ENCODE measurements around the gene DCBLD2. TPM values are rescaled to one million over a fixed set of nuclear protein-coding genes. Genes with fewer than 3 reads are reported as not detected.

The DCBLD2 gene
- total RNA-seq, 4 donors from 2014 or later = 37.3 to 48.4 (median 46.6) TPM

DNA sequence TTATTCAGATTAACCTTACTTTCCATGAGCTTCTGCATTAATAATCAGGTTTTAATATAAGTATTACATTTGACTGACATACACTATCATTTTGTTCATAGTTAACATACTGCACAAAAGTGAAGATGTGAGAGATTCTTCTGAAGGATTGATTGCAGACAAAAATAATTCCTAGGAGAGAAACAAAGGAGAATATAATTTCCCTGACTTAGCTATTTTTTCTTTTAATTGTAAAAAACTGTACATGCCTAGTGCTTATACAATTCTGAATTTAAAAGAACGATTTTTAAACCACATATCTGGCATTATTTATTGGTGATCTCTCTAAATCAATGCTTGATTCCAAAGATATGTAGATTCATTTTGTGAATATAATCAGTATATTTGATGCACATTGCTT lies 11.0 kb upstream of the DCBLD2 start:
- Histone ChIP-seq H3K9me3 (peaks cover 0 to 9% (median 0%) of the 10 kb centered on the region in 4 donors), H3K36me3 (no peaks in the 10 kb centered on the region), H3K4me3 (no peak overlapping the region), H3K27me3 (no peaks in the 10 kb centered on the region), H3K4me1 (no peaks in the 10 kb centered on the region), H3K27ac (replicated peaks in 1 of 4) (no peak overlapping the region)
- no peak for DNase-seq (ENCODE audit: extremely low spot score)
- 89% methylated on average over 1 of the region's 1 CpG for WGBS
- TF ChIP-seq POLR2AphosphoS5 (IDR thresholded peaks at IDR 0.05) (no peak), EP300 (IDR thresholded peaks at IDR 0.05) (no peak), POLR2A (IDR thresholded peaks at IDR 0.05; ENCODE audit: low read depth) (no peak)
- TF ChIP-seq, protein P1, sequence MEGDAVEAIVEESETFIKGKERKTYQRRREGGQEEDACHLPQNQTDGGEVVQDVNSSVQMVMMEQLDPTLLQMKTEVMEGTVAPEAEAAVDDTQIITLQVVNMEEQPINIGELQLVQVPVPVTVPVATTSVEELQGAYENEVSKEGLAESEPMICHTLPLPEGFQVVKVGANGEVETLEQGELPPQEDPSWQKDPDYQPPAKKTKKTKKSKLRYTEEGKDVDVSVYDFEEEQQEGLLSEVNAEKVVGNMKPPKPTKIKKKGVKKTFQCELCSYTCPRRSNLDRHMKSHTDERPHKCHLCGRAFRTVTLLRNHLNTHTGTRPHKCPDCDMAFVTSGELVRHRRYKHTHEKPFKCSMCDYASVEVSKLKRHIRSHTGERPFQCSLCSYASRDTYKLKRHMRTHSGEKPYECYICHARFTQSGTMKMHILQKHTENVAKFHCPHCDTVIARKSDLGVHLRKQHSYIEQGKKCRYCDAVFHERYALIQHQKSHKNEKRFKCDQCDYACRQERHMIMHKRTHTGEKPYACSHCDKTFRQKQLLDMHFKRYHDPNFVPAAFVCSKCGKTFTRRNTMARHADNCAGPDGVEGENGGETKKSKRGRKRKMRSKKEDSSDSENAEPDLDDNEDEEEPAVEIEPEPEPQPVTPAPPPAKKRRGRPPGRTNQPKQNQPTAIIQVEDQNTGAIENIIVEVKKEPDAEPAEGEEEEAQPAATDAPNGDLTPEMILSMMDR (IDR thresholded peaks at IDR 0.05) = no peak
- intact Hi-C loops (cut with DNase I) = no loop called here

GRCh38 chr3:98906230-98906629 lies 4.7 kb upstream of the DCBLD2 start:
- H3K4me1 ChIP-seq = peaks cover 5 to 11% (median 7%) of the 10 kb centered on the region in 4 donors
- no peak overlapping the region for H3K27ac ChIP-seq (replicated peaks in 1 of 4)
- TF ChIP-seq POLR2A (IDR thresholded peaks at IDR 0.05; ENCODE audit: low read depth) = no peak
- no peak for TF ChIP-seq EP300 (IDR thresholded peaks at IDR 0.05)
- no peak for TF ChIP-seq POLR2AphosphoS5 (IDR thresholded peaks at IDR 0.05)
- TF ChIP-seq, protein P1 (IDR thresholded peaks at IDR 0.05) = no peak
- WGBS = 66% methylated on average over 1 of the region's 1 CpG
- DNase-seq (ENCODE audit: extremely low spot score) = no peak
- no peaks in the 10 kb centered on the region for H3K27me3 ChIP-seq
- H3K4me3 ChIP-seq = no peak overlapping the region
- intact Hi-C loops (cut with DNase I) = loop anchor here (10.0 kb wide), 1 partner anchor 89 kb away; no protein-coding TSS in a partner anchor
- no peaks in the 10 kb centered on the region for H3K36me3 ChIP-seq
- H3K9me3 ChIP-seq = peaks cover 0 to 9% (median 0%) of the 10 kb centered on the region in 4 donors

DNA sequence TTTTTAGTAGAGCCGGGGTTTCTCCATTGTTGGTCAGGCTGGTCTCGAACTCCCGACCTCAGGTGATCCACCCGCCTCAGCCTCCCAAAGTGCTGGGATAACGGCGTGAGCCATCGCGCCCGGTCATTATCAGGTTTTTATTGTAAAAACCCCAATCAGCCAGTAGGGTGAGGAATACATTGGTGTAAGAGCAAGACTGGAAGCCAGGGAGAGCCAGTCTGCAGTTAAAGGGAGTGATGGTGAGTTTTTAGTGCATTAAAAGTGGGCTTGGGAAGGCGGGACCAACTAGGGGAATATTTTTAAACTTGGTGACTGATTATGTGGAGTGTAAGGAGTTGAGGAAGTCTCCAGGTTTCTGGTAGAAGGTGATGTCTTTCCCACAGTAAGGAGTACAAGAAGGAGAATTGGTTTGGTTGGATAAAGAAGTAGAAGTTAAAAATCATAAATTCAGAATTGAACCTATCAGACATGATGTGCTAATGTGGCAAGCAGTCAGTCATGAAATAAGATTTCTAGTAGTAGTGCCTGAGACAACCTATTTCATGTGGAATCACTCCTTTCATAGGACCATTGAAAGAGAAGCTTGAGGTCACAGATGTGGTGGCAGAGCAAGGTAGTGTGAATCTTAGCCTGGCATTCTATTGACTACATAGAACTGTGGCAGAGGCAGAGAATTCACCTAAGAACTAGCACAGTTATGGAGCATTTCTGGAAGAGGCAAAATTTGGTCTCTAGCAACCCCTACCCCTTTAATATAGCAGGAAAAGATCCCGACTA lies 2.4 kb upstream of the DCBLD2 start:
- peaks cover 5 to 29% (median 27%) of the 10 kb centered on the region in 4 donors for H3K4me1 ChIP-seq
- WGBS = 88% methylated on average over 11 of the region's 11 CpGs
- H3K36me3 ChIP-seq = no peaks in the 10 kb centered on the region
- H3K4me3 ChIP-seq = no peak overlapping the region
- H3K27ac ChIP-seq (replicated peaks in 1 of 4) = no peak overlapping the region
- peaks cover 0 to 4% (median 0%) of the 10 kb centered on the region in 4 donors for H3K9me3 ChIP-seq
- no peak for DNase-seq (ENCODE audit: extremely low spot score)
- intact Hi-C loops (cut with DNase I) = loop anchor here (5.0 to 10.0 kb wide), 2 partner anchors 87 to 91 kb away; no protein-coding TSS in a partner anchor
- no peaks in the 10 kb centered on the region for H3K27me3 ChIP-seq
- TF ChIP-seq EP300 (IDR thresholded peaks at IDR 0.05) = no peak
- no peak for TF ChIP-seq POLR2A (IDR thresholded peaks at IDR 0.05; ENCODE audit: low read depth)
- TF ChIP-seq, protein P1 (IDR thresholded peaks at IDR 0.05) = no peak
- no peak for TF ChIP-seq POLR2AphosphoS5 (IDR thresholded peaks at IDR 0.05)

GRCh38 chr3:98903099-98903498 lies 1.6 kb upstream of the DCBLD2 start:
- Histone ChIP-seq H3K9me3 (no peaks in the 10 kb centered on the region), H3K4me3 (no peak overlapping the region), H3K4me1 (peaks cover 10 to 37% (median 34%) of the 10 kb centered on the region in 4 donors), H3K27ac (replicated peaks in 1 of 4) (no peak overlapping the region), H3K27me3 (no peaks in the 10 kb centered on the region), H3K36me3 (no peaks in the 10 kb centered on the region)
- 81% methylated on average over 3 of the region's 3 CpGs for WGBS
- TF ChIP-seq POLR2A (IDR thresholded peaks at IDR 0.05; ENCODE audit: low read depth) (no peak), POLR2AphosphoS5 (IDR thresholded peaks at IDR 0.05) (no peak)
- TF ChIP-seq, protein P1 (IDR thresholded peaks at IDR 0.05) = no peak
- intact Hi-C loops (cut with DNase I) = loop anchor here (5.0 to 10.0 kb wide), 2 partner anchors 86 to 92 kb away; no protein-coding TSS in a partner anchor
- no peak for DNase-seq (ENCODE audit: extremely low spot score)
